ENCODE results near the gene FBXL3. TPM values are rescaled to one million over a fixed set of nuclear protein-coding genes. Genes with fewer than 3 reads are reported as not detected.

FBXL3 gene
- polyA plus RNA-seq, 1 of the 3 experiments (the other 2 are of a cell fraction), result 13.6 TPM

DNA sequence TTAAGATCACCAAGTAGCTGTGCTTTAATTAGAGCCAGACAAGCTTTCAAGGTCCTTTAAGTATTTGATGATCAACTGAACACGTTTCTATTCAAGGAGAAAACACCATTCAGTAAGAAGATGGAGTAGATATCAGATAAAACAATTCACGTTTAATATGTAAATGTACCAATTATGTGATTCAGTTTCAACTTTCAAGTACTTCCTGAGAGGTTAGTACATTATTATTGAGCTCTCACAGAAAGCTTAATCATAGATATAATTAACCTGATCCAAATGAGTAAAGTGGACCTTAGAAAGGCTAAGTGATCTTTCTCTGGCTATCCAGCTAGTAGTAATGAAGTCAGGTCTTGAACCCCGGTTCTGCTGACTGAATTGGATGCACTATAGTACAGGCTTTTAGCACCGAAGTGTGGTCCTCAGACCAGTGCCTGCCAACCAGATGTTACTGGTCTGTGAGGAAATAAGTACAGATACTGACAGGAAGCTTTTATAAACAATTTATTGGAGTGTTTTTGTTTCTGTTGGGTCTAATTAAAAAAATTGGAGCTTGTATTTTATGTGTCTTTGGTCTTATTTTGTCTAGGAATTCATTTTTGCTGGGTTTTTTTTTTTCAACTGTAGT, 24.9 kb downstream of the FBXL3 start:
- CTCF ChIA-PET, result interaction anchor here (0.6 to 4.8 kb wide), 13 partner anchors 9 to 1306 kb away, joined by 3 to 19 read pairs (median 3); no protein-coding TSS in a partner anchor
- no peaks in the 10 kb centered on the region for H3K27me3 ChIP-seq (ENCODE audit: insufficient read depth)
- peak overlapping the region in 1 of 2 experiments; percentile 39; a peak in 1 of 4 replicates for H3K27ac ChIP-seq (ENCODE audit: low read depth in 2 of 2, low read length in 1 of 2)
- POLR2A ChIA-PET, result interaction anchor here (0.7 kb wide), 1 partner anchor 54 kb away, joined by 3 read pairs; no protein-coding TSS in a partner anchor
- peaks cover 24% of the 10 kb centered on the region; the same call in 1 of the 2 replicates for H3K79me2 ChIP-seq (ENCODE audit: insufficient read depth)
- H3K36me3 ChIP-seq (replicated peaks in 1 of 2; ENCODE audit: control insufficient read depth in 1 of 2, insufficient read depth in 2 of 2, low read length in 1 of 2), result peaks cover 53 to 65% of the 10 kb centered on the region in 2 experiments
- WGBS (ENCODE audit: low lambda C conversion rate), result 45% methylated on average over 4 of the region's 4 CpGs
- H3K4me3 ChIP-seq (ENCODE audit: low read depth in 2 of 2, low read length in 1 of 2), result no peak overlapping the region
- H3K4me2 ChIP-seq, result no peak overlapping the region
- no peak for DNase-seq
- H3F3A ChIP-seq (replicated peaks; ENCODE audit: insufficient read depth), result peaks cover 22% of the 10 kb centered on the region
- no peak overlapping the region for H3K9ac ChIP-seq
- peaks cover 0 to 6% of the 10 kb centered on the region in 2 experiments; a peak in 2 of 4 replicates for H3K4me1 ChIP-seq (ENCODE audit: control insufficient read depth in 1 of 2, insufficient read depth in 2 of 2, low read depth in 1 of 2, low read length in 1 of 2)
- H2AFZ ChIP-seq (ENCODE audit: low read depth), result no peak overlapping the region
- peaks cover 13% of the 10 kb centered on the region; the same call in 1 of the 2 replicates for H4K20me1 ChIP-seq (ENCODE audit: insufficient read depth)
- H3K9me3 ChIP-seq, result no peaks in the 10 kb centered on the region
- no peaks in the 10 kb centered on the region for H3K9me2 ChIP-seq
- no peak for TF ChIP-seq TEAD4 (IDR thresholded peaks at IDR 0.05; ENCODE audit: borderline replicate concordance, insufficient read depth)
- TF ChIP-seq, protein P1, sequence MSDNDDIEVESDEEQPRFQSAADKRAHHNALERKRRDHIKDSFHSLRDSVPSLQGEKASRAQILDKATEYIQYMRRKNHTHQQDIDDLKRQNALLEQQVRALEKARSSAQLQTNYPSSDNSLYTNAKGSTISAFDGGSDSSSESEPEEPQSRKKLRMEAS (IDR thresholded peaks at IDR 0.05; ENCODE audit: low read depth), result no peak
- no peak for TF ChIP-seq GATA2 (CRISPR knock-in tag; IDR thresholded peaks at IDR 0.05)
- TF ChIP-seq RFX5 (IDR thresholded peaks at IDR 0.05; ENCODE audit: low read length), result no peak
- TF ChIP-seq, protein P2, sequence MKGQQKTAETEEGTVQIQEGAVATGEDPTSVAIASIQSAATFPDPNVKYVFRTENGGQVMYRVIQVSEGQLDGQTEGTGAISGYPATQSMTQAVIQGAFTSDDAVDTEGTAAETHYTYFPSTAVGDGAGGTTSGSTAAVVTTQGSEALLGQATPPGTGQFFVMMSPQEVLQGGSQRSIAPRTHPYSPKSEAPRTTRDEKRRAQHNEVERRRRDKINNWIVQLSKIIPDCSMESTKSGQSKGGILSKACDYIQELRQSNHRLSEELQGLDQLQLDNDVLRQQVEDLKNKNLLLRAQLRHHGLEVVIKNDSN (IDR thresholded peaks at IDR 0.05; ENCODE audit: borderline replicate concordance, low read depth), result no peak
- TF ChIP-seq ELF1 (IDR thresholded peaks at IDR 0.05), result no peak
- TF ChIP-seq JUND (IDR thresholded peaks at IDR 0.05), result no peak
- TF ChIP-seq, protein P3, sequence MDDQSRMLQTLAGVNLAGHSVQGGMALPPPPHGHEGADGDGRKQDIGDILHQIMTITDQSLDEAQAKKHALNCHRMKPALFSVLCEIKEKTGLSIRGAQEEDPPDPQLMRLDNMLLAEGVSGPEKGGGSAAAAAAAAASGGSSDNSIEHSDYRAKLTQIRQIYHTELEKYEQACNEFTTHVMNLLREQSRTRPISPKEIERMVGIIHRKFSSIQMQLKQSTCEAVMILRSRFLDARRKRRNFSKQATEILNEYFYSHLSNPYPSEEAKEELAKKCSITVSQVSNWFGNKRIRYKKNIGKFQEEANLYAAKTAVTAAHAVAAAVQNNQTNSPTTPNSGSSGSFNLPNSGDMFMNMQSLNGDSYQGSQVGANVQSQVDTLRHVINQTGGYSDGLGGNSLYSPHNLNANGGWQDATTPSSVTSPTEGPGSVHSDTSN (IDR thresholded peaks at IDR 0.05), result no peak
- TF ChIP-seq FOXM1 (IDR thresholded peaks at IDR 0.05; ENCODE audit: low read depth), result no peak
- TF ChIP-seq, protein P4, sequence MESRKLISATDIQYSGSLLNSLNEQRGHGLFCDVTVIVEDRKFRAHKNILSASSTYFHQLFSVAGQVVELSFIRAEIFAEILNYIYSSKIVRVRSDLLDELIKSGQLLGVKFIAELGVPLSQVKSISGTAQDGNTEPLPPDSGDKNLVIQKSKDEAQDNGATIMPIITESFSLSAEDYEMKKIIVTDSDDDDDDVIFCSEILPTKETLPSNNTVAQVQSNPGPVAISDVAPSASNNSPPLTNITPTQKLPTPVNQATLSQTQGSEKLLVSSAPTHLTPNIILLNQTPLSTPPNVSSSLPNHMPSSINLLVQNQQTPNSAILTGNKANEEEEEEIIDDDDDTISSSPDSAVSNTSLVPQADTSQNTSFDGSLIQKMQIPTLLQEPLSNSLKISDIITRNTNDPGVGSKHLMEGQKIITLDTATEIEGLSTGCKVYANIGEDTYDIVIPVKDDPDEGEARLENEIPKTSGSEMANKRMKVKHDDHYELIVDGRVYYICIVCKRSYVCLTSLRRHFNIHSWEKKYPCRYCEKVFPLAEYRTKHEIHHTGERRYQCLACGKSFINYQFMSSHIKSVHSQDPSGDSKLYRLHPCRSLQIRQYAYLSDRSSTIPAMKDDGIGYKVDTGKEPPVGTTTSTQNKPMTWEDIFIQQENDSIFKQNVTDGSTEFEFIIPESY (IDR thresholded peaks at IDR 0.05; ENCODE audit: borderline replicate concordance, low read depth), result no peak
- no peak for TF ChIP-seq YY1 (IDR thresholded peaks at IDR 0.05; ENCODE audit: low read depth)
- no peak for TF ChIP-seq RXRA (IDR thresholded peaks at IDR 0.05; ENCODE audit: borderline replicate concordance, low read depth)
- no peak for TF ChIP-seq SIN3A (IDR thresholded peaks at IDR 0.05; ENCODE audit: borderline replicate concordance, low read depth, low read length)
- TF ChIP-seq, protein P5, sequence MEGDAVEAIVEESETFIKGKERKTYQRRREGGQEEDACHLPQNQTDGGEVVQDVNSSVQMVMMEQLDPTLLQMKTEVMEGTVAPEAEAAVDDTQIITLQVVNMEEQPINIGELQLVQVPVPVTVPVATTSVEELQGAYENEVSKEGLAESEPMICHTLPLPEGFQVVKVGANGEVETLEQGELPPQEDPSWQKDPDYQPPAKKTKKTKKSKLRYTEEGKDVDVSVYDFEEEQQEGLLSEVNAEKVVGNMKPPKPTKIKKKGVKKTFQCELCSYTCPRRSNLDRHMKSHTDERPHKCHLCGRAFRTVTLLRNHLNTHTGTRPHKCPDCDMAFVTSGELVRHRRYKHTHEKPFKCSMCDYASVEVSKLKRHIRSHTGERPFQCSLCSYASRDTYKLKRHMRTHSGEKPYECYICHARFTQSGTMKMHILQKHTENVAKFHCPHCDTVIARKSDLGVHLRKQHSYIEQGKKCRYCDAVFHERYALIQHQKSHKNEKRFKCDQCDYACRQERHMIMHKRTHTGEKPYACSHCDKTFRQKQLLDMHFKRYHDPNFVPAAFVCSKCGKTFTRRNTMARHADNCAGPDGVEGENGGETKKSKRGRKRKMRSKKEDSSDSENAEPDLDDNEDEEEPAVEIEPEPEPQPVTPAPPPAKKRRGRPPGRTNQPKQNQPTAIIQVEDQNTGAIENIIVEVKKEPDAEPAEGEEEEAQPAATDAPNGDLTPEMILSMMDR (IDR thresholded peaks at IDR 0.05), result no peak
